Heart right ventricle (tissue), 16 donors: ENCODE measurements around the gene MRFAP1L1. TPM values are rescaled to one million over a fixed set of nuclear protein-coding genes. Genes with fewer than 3 reads are reported as not detected.
A peak's percentile ranks its signal among the peaks of the same experiment; 100 is the strongest.

Experiments used
- ATAC-seq, 8 donors: fragments of 200-7000 bp; cut with Tn5 transposase; one replicate each; pipeline ENCODE4 v1.9.1; 2020; ENCODE audit warnings: mild to moderate bottlenecking in 8 of 8, moderate library complexity in 8 of 8, moderate number of reproducible peaks in 1 of 8
- DNase-seq, 2 donors: peaks; one replicate each; pipeline ENCODE4 v3.0.0-alpha.2; 2020
- H3K27ac ChIP-seq, 10 donors: fragments of 200-600 bp; sonication (generic) in 2 of 10; one replicate each; pipeline versions ENCODE4 v1.5.0 to v1.8.0; 2020 to 2022; ENCODE audit warnings: mild to moderate bottlenecking in 3 of 10
- H3K27me3 ChIP-seq, 7 donors: fragments of 200-600 bp; one replicate each; pipeline ENCODE4 v1.8.0; 2021 to 2022; ENCODE audit warnings: mild to moderate bottlenecking in 2 of 7
- H3K36me3 ChIP-seq, 9 donors: fragments of 200-600 bp; sonication (generic) in 1 of 9; one replicate each; pipeline versions ENCODE4 v1.5.0 to v1.8.0; 2020 to 2022; ENCODE audit warnings: mild to moderate bottlenecking in 2 of 9
- H3K4me1 ChIP-seq, 9 donors: fragments of 200-600 bp; sonication (generic) in 1 of 9; one replicate each; pipeline versions ENCODE4 v1.5.0 to v1.8.0; 2020 to 2022; ENCODE audit warnings: mild to moderate bottlenecking in 4 of 9
- H3K4me3 ChIP-seq, 10 donors: fragments of 200-600 bp; sonication (generic) in 2 of 10; one replicate each; pipeline versions ENCODE4 v1.5.0 to v1.8.0; 2020 to 2022; ENCODE audit warnings: mild to moderate bottlenecking in 7 of 10, moderate library complexity in 2 of 10
- H3K9me3 ChIP-seq, 11 donors: fragments of 200-600 bp in 10 of 11; sonication (generic) in 2 of 11; one replicate each; pipeline versions ENCODE4 v1.5.0 to v1.8.0; 2013 to 2022; ENCODE audit warnings: mild to moderate bottlenecking in 2 of 11, control low read depth in 1 of 11, moderate library complexity in 1 of 11
- WGBS, 2 donors: extraction: QIAGEN DNeasy Blood & Tissue Kit; methylation state at CpG; one replicate each; pipeline ENCODE4 v1.1.7; 2013; ENCODE audit warnings: inconsistent platforms in 1 of 2; 5-methylcytosine and 5-hydroxymethylcytosine counted together
- intact Hi-C, 10 donors: fragments of 100-400 bp; cut with DNase I; formaldehyde crosslinking; loops; one replicate each; pipeline versions ENCODE4 v1.11.1 to v1.14.2; 2022
- polyA plus RNA-seq, 2 donors: library from polyadenylated mRNA; stranded (reverse); fragments of 200-250 nt; gene quantifications; one replicate each; pipeline ENCODE4 v1.2.3, GENCODE V29; 2013
- total RNA-seq, 10 donors: library from RNA; stranded (reverse); fragmentation: NEBNext Ultra II Directional in 3 of 10; extraction: Animal tissue kit (Norgen Biotek cat#: 25700) in 3 of 10; gene quantifications; one replicate each; pipeline versions ENCODE4 v1.2.1 to v1.2.4, GENCODE V29; 2021 to 2023
- TF ChIP-seq, protein P1 (sequence below), 9 donors: fragments of 200-600 bp; sonication (generic) in 2 of 9; IDR thresholded peaks; one replicate each; pipeline versions ENCODE4 v1.5.0 to v1.8.0; 2021 to 2022; ENCODE audit warnings: antibody characterized with exemption in 9 of 9, mild to moderate bottlenecking in 5 of 9, moderate library complexity in 1 of 9
- donor health status: Arrhythmogenic right ventricular cardiomyopathy.
- donor health status: ischemic (EF 13 %, LVEDD 7.1; RV severe dilation, severe dysfunction).
- donor health status: healthy with polysubstance abuse.
- donor health status: DM: no; HTN: yes; CAD: no.
- donor health status: DM: no; HTN: no; CAD: no.
- donor health status: ischemic (EF 25% LVEDD 6.9; RV normal size, moderate dysfunction).
- donor health status: ischemic (EF 25% LVEDD 5.7; RV mildly dilated, moderate dysfunction).
- donor health status: healthy.
- donor health status: DM: yes; HTN: yes; CAD: no.
- donor health status: Ischemic cardiomyopathy.
- donor health status: ischemic (EF 35%, LVEDD 5.7; RV mildly dilated, moderate dysfunction).
- donor health status: nonischemic (EF 11% LVEDD 7.7; RV severe dilation, severe dysfunction).
- donor health status: DM: yes; HTN: yes; CAD: no.
- donor health status: PGD.
- donor health status: ischemic (EF 29% LVEDD 5.4; RV normal size, mild dysfunction).
- donor health status: nonischemic (EF 23%, LVEDD 6.1; RV moderate dilation, normal function).

The MRFAP1L1 gene
- total and polyA plus RNA-seq, 12 donors = 37.5 to 73.7 (median 42.8) TPM

DNA sequence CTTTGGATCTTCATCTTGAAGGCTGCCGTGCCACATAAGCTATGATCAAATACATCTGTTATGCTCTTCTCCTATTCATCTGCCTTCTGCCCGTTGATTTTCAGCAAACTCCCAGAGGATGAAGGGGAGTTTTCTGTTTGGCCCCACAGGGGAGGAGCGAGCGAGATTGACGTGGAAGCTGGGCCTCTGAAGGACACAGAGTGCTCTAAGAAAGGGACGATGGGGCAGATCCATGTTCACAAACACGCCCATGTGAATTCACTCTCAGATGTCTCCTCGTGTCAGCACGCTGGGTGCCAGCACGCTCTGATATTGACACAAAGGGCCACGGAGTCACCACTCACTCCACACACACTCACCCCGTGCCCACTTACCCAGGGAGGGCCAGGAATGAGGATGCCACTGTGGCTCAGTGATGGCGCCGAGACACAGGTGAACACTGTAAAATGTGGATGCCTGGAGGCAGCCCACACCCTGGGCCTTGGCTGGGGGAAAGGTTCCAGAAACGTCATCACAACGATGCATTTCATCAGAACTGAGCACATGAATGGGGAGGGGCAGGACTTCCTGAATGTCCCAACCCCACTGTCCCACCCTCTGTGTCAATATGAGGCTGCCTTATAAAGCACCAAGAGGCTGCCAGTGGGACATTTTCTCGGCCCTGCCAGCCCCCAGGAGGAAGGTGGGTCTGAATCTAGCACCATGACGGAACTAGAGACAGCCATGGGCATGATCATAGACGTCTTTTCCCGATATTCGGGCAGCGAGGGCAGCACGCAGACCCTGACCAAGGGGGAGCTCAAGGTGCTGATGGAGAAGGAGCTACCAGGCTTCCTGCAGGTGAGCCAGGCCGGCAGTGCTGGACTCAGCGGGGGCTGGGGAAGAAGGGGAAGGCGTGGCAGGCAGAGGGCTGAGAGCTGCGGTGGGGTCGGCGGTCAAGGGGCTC is 16.2 kb downstream of the MRFAP1L1 start, which contains the start of gene S100P:
TSS of gene S100P (plus strand) at position 648 of the 946 bp plus-strand sequence. CDS start at position 703, 55 bp downstream.
- TF ChIP-seq, protein P1, sequence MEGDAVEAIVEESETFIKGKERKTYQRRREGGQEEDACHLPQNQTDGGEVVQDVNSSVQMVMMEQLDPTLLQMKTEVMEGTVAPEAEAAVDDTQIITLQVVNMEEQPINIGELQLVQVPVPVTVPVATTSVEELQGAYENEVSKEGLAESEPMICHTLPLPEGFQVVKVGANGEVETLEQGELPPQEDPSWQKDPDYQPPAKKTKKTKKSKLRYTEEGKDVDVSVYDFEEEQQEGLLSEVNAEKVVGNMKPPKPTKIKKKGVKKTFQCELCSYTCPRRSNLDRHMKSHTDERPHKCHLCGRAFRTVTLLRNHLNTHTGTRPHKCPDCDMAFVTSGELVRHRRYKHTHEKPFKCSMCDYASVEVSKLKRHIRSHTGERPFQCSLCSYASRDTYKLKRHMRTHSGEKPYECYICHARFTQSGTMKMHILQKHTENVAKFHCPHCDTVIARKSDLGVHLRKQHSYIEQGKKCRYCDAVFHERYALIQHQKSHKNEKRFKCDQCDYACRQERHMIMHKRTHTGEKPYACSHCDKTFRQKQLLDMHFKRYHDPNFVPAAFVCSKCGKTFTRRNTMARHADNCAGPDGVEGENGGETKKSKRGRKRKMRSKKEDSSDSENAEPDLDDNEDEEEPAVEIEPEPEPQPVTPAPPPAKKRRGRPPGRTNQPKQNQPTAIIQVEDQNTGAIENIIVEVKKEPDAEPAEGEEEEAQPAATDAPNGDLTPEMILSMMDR (IDR thresholded peaks at IDR 0.05) = no peak
- H3K27me3 ChIP-seq = no peaks in the 10 kb centered on the region
- H3K4me3 ChIP-seq = peak within 1 kb of the TSS in 1 of 10 donors; percentile 30
- ATAC-seq (no peak), DNase-seq (no peak)
- no peaks in the 10 kb centered on the region for H3K36me3 ChIP-seq
- 82 to 85% methylated on average over 29 of the region's 29 CpGs for WGBS, 2 donors
- peaks cover 9 to 71% (median 21%) of the 10 kb centered on the region in 9 donors for H3K4me1 ChIP-seq
- no peaks in the 10 kb centered on the region for H3K9me3 ChIP-seq
- H3K27ac ChIP-seq = peak within 1 kb of the TSS in 4 of 10 donors; percentile 44 to 90 (median 52)
- intact Hi-C loops = no loop called here

DNA sequence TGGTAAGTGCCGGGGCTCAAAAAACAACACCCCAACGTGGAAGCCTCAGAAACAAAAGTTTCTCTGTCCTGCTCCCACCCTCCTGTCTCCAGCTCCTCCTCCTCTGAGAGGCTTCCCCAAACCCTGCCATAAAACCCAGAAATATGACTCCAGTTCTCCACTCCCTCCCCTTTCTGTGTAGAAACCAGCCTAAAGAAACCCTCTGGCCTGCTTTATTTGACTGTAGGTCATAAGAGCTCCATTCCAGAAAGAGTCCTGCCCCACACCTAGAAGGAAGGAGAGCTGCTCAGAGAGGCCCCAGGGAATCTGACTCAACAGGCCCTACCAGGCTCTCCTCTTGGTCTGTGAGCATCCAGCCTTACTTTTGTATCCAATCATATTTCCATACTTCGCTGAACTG is 16.9 kb downstream of the MRFAP1L1 start:
- Histone ChIP-seq H3K27ac (peak overlapping the region in 1 of 10 donors; percentile 90), H3K27me3 (no peaks in the 10 kb centered on the region), H3K9me3 (no peaks in the 10 kb centered on the region), H3K4me3 (no peak overlapping the region), H3K36me3 (no peaks in the 10 kb centered on the region), H3K4me1 (peaks cover 9 to 78% (median 21%) of the 10 kb centered on the region in 9 donors)
- intact Hi-C loops = no loop called here
- TF ChIP-seq, protein P1 (IDR thresholded peaks at IDR 0.05) = no peak
- 78 to 79% methylated on average over 3 of the region's 3 CpGs for WGBS, 2 donors
- DNase-seq (no peak), ATAC-seq (no peak)

DNA sequence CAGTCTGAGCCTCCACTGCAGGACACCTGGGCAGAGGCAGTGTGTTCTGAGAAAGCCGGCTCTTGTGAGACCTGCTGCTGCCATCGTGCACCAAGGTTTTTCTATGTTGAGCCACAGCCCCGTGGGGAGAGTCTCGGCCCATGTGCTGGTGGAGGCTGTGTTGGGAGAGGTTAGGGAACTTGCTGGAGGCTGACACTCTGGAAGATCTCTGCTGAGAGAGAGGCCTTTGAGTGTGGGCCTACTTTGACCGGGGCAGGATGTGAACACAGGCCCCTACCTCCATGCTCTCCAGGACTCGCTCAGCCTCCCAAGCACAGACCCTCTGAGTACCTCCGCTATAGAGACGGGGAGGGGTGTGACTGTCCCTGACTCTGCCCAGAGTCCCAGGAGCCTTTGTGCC is 17.3 kb downstream of the MRFAP1L1 start:
- H3K4me3 ChIP-seq = no peak overlapping the region
- intact Hi-C loops = no loop called here
- no peaks in the 10 kb centered on the region for H3K27me3 ChIP-seq
- peak overlapping the region in 1 of 10 donors; percentile 90 for H3K27ac ChIP-seq
- DNase-seq (no peak), ATAC-seq (no peak)
- no peaks in the 10 kb centered on the region for H3K9me3 ChIP-seq
- TF ChIP-seq, protein P1 (IDR thresholded peaks at IDR 0.05) = no peak
- peaks cover 9 to 75% (median 21%) of the 10 kb centered on the region in 9 donors for H3K4me1 ChIP-seq
- WGBS, 2 donors = 82 to 92% methylated on average over 8 of the region's 8 CpGs
- no peaks in the 10 kb centered on the region for H3K36me3 ChIP-seq

DNA sequence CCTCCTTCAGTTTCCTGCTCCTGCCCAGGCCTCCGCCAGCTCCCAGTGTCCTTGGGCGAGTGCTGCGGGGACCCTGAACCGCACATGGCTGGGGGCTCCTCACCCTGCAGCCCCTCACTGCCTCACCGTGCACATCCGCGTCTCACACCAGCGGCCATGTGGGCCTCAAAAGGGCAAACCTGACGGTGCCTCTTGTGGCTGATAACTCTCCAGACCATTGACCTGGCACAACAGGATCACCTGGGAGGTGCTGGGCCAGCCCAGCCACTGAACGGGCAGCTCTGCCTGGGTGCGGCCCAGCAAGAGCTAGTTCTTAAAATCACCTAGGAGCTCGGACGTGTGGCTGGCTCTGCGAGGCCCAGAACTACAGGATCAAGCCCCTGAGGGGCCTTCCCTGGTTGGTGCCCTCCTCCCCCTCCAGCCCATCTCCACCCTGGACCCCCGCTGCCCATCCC is 20.1 kb downstream of the MRFAP1L1 start:
- Histone ChIP-seq H3K4me3 (peak overlapping the region in 1 of 10 donors; percentile 35), H3K27me3 (no peaks in the 10 kb centered on the region), H3K4me1 (peaks cover 0 to 50% (median 5%) of the 10 kb centered on the region in 9 donors), H3K9me3 (no peaks in the 10 kb centered on the region), H3K36me3 (no peaks in the 10 kb centered on the region), H3K27ac (peak overlapping the region in 1 of 10 donors; percentile 85)
- 90 to 93% methylated on average over 15 of the region's 15 CpGs for WGBS, 2 donors
- no peak for DNase-seq
- ATAC-seq = no peak
- TF ChIP-seq, protein P1 (IDR thresholded peaks at IDR 0.05) = no peak
- intact Hi-C loops = no loop called here
